ENCODE data around the gene INF2.

The INF2 gene

DNA sequence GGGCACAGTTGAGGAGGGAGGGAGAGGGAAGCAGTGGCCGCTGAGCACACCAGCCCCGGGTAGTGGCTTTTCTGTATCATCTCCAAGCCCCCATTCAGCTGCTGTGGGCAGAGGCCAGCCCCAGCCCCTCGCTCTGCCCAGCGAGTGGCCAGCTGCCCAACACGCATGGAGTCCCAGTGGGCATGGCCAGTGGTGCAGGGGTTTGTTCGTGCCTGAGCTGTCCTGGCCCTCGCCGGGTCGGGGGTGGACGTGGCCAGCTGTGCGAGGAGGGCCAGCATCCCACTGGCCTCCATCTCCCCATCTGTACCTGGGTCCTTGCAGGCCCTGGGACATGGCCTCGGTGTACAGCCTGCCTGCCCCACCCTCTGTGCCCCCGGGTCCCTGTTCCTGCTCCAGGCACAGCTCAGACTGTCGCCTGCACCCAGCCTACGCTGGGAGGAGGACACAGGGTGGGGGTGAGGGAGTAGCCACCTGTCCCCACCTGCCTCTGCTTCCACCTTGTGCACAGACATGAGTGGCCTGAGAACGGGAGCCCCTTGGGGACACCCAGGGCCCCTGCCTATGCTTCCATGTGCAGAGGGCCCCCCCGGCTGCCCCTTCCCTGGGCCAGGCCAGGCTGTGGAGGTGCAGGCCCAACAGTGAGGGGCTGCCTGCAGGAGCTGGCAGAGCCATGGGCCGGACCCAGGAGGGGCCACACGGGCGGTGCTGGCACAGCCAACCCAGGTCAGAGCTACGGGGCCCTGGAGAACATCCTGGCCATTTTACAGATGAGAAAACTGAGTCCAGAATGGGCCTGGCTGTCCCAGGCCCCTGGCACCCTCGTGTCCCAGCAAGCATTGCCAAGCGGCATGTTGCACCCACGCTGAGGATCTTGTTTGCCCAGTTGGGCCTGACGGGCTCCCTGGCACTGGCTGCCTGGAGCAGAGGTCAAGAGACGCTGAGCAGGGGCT lies 4.3 kb downstream of the INF2 start:
- no peaks in the 10 kb centered on the region for H3K27me3 Mint-ChIP-seq
- H3K4me1 Mint-ChIP-seq = peaks cover 27 to 69% of the 10 kb centered on the region in 2 donors
- DNase-seq = no peak
- H3K9me3 Mint-ChIP-seq = no peaks in the 10 kb centered on the region
- no peak overlapping the region for H3K4me3 Mint-ChIP-seq
- H3K27ac Mint-ChIP-seq = peak overlapping the region; percentile 80
- ATAC-seq (replicated peaks) = no peak
- peaks cover 8% of the 10 kb centered on the region in 2 donors for H3K36me3 Mint-ChIP-seq

- peaks cover 27 to 72% of the 10 kb centered on the region in 2 donors for H3K4me1 Mint-ChIP-seq
- no peaks in the 10 kb centered on the region for H3K27me3 Mint-ChIP-seq
- DNase-seq (no peak), ATAC-seq (replicated peaks) (no peak)
- no peaks in the 10 kb centered on the region for H3K9me3 Mint-ChIP-seq
- peaks cover 8 to 10% of the 10 kb centered on the region in 2 donors for H3K36me3 Mint-ChIP-seq
- peak overlapping the region in 1 of 2 donors; percentile 61 for H3K4me3 Mint-ChIP-seq
- H3K27ac Mint-ChIP-seq = peak overlapping the region; percentile 80
Measured at GRCh38 chr14:104694475-104694950, 5.1 kb downstream of the INF2 start.

- Mint-ChIP-seq H3K27me3 (no peaks in the 10 kb centered on the region), H3K36me3 (peaks cover 8 to 10% of the 10 kb centered on the region in 2 donors), H3K27ac (peak overlapping the region; percentile 80), H3K4me3 (peak overlapping the region in 1 of 2 donors; percentile 61), H3K9me3 (no peaks in the 10 kb centered on the region), H3K4me1 (peaks cover 27 to 72% of the 10 kb centered on the region in 2 donors)
- ATAC-seq (replicated peaks) (peak; percentile 82 to 84), DNase-seq (no peak)
Measured at GRCh38 chr14:104694991-104695659, 5.7 kb downstream of the INF2 start.

GRCh38 chr14:104695660-104696000 lies 6.2 kb downstream of the INF2 start:
- peak overlapping the region; percentile 80 for H3K27ac Mint-ChIP-seq
- ATAC-seq (replicated peaks) (no peak), DNase-seq (no peak)
- H3K4me3 Mint-ChIP-seq = peak overlapping the region in 1 of 2 donors; percentile 30
- no peaks in the 10 kb centered on the region for H3K9me3 Mint-ChIP-seq
- peaks cover 8 to 10% of the 10 kb centered on the region in 2 donors for H3K36me3 Mint-ChIP-seq
- no peaks in the 10 kb centered on the region for H3K27me3 Mint-ChIP-seq
- H3K4me1 Mint-ChIP-seq = peaks cover 27 to 69% of the 10 kb centered on the region in 2 donors

DNA sequence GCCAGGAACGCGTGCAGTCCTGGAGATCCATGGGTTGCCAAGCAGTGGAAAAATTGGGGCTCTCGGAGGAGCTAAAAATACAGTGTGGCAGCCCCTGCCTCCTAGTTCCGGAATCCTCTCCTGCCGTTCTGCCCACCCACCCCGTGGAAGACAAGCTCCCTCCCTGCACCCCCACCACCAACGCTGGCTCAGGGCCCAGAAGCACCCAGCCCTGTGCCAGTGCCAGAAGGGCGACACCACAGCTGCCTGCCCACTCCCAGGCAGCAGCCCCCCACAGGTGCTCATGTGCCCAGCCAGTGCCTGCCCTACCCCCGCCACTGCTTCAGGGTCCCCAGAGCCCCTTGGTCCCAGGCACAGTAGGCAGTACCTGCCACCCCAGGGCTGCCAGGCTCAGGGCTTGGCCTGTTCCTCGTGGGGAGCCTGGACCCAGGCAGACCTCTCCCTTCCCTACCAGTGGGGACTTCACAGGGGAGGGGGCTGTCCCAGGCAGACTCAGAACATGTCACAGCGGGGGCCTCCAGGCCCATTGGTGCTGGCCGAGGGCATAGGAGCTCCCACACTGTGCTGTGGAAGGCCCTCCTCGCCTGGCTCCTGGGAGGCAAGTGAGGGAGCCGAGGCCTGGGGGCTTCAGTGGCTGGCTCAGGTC lies 7.4 kb downstream of the INF2 start:
- Mint-ChIP-seq H3K4me3 (no peak overlapping the region), H3K36me3 (peaks cover 8 to 10% of the 10 kb centered on the region in 2 donors), H3K9me3 (no peaks in the 10 kb centered on the region), H3K4me1 (peaks cover 22 to 57% of the 10 kb centered on the region in 2 donors), H3K27me3 (no peaks in the 10 kb centered on the region), H3K27ac (no peak overlapping the region)
- ATAC-seq (replicated peaks) (no peak), DNase-seq (no peak)

GRCh38 chr14:104697317-104697703 lies 7.9 kb downstream of the INF2 start:
- no peak overlapping the region for H3K4me3 Mint-ChIP-seq
- no peak overlapping the region for H3K27ac Mint-ChIP-seq
- no peaks in the 10 kb centered on the region for H3K9me3 Mint-ChIP-seq
- ATAC-seq (replicated peaks) = no peak
- no peak for DNase-seq
- H3K27me3 Mint-ChIP-seq = no peaks in the 10 kb centered on the region
- H3K4me1 Mint-ChIP-seq = peaks cover 22 to 53% of the 10 kb centered on the region in 2 donors
- peaks cover 8 to 10% of the 10 kb centered on the region in 2 donors for H3K36me3 Mint-ChIP-seq

GRCh38 chr14:104697892-104698583 lies 8.6 kb downstream of the INF2 start:
- peak overlapping the region; percentile 47 for H3K27ac Mint-ChIP-seq

DNA sequence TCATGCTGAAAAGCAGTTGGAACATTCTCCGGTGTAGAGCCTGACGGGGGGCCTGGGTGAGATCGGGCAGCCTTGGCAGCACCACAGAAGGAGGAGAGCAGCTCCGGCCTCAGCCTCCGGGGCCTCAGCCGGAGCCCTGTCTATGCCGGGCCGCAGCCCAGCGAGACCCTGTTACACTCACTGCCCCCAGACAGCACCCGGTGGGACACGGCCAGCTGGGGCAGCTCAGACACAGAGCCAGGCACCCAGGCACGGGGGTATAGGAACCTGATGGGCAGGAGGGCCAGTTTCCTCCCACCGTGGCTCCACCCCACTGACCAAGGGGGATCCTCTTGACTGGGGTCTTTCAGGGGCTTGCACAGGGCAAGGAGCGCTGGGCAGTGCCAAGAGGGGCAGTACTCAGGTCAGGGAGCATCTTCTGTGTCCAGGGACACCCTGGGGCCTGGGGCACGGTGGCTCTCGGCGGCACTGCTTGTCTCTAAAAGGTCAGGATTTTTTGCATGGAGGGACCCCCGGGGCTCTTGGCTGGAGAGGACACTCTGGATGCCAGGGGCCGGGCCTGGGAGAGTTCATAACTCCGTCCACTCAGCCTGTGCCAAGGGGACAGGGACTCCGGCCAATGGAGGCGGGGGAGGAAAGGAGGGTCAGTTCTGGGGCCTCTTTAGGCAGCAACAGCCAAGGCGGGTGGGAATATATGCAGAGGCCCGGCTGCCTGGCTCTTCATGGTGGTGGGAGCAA lies 9.4 kb downstream of the INF2 start:
- Mint-ChIP-seq H3K4me1 (peaks cover 22 to 41% of the 10 kb centered on the region in 2 donors), H3K9me3 (no peaks in the 10 kb centered on the region), H3K4me3 (peak overlapping the region in 1 of 2 donors; percentile 14), H3K27me3 (no peaks in the 10 kb centered on the region), H3K36me3 (peaks cover 15% of the 10 kb centered on the region in 2 donors), H3K27ac (peak overlapping the region; percentile 56)
- DNase-seq = no peak
- no peak for ATAC-seq (replicated peaks)

More at GRCh38 chr14:104697892-104698583, 8.6 kb downstream of the INF2 start:
- Mint-ChIP-seq H3K4me3 (no peak overlapping the region), H3K4me1 (peaks cover 22 to 49% of the 10 kb centered on the region in 2 donors), H3K27me3 (no peaks in the 10 kb centered on the region), H3K36me3 (peaks cover 8 to 10% of the 10 kb centered on the region in 2 donors), H3K9me3 (no peaks in the 10 kb centered on the region)
- no peak for DNase-seq
- ATAC-seq (replicated peaks) = no peak

- Mint-ChIP-seq H3K27me3 (no peaks in the 10 kb centered on the region), H3K4me1 (peaks cover 19 to 36% of the 10 kb centered on the region in 2 donors), H3K27ac (no peak overlapping the region), H3K4me3 (no peak overlapping the region), H3K9me3 (no peaks in the 10 kb centered on the region), H3K36me3 (peaks cover 20% of the 10 kb centered on the region in 2 donors)
- DNase-seq (no peak), ATAC-seq (replicated peaks) (no peak)
Measured at GRCh38 chr14:104699426-104699748, 10.0 kb downstream of the INF2 start.

- Mint-ChIP-seq H3K27ac (no peak overlapping the region), H3K27me3 (no peaks in the 10 kb centered on the region), H3K4me1 (peaks cover 11 to 27% of the 10 kb centered on the region in 2 donors), H3K36me3 (peaks cover 20 to 21% of the 10 kb centered on the region in 2 donors), H3K4me3 (no peak overlapping the region), H3K9me3 (no peaks in the 10 kb centered on the region)
- ATAC-seq (replicated peaks) = no peak
- DNase-seq = no peak
Measured at GRCh38 chr14:104700225-104700651, 10.8 kb downstream of the INF2 start.

GRCh38 chr14:104700747-104701217 lies 11.4 kb downstream of the INF2 start:
- Mint-ChIP-seq H3K27ac (peak overlapping the region; percentile 20), H3K27me3 (no peaks in the 10 kb centered on the region), H3K9me3 (no peaks in the 10 kb centered on the region), H3K4me1 (peaks cover 6 to 22% of the 10 kb centered on the region in 2 donors), H3K4me3 (no peak overlapping the region), H3K36me3 (peaks cover 25% of the 10 kb centered on the region in 2 donors)
- no peak for DNase-seq
- ATAC-seq (replicated peaks) = no peak

DNA sequence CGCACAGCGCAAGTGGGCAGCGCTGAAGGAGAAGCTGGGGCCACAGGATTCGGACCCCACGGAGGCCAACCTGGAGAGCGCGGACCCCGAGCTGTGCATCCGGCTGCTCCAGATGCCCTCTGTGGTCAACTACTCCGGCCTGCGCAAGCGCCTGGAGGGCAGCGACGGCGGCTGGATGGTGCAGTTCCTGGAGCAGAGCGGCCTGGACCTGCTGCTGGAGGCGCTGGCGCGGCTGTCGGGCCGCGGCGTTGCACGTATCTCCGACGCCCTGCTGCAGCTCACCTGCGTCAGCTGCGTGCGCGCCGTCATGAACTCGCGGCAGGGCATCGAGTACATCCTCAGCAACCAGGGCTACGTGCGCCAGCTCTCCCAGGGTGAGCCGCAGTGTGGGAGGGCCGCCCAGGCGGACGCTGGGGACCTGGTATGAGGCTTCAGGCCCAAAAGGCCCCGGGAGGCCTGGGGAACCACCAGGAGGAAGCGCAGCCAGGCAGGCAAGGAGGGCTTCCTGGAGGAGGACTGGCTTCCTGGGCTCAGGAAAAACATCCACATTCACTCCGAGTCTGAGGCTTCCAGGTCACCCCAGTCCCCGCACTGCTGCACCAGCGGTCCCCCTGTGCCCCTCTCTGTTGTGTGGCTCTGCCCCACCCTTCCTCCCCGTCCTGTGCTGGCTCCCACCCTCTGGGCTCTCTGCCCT lies 12.1 kb downstream of the INF2 start:
- Mint-ChIP-seq H3K4me1 (peaks cover 3 to 14% of the 10 kb centered on the region in 2 donors), H3K4me3 (no peak overlapping the region), H3K36me3 (peaks cover 20% of the 10 kb centered on the region in 2 donors), H3K9me3 (no peaks in the 10 kb centered on the region), H3K27me3 (no peaks in the 10 kb centered on the region), H3K27ac (no peak overlapping the region)
- no peak for DNase-seq
- no peak for ATAC-seq (replicated peaks)

- Mint-ChIP-seq H3K27me3 (no peaks in the 10 kb centered on the region), H3K36me3 (peaks cover 18 to 20% of the 10 kb centered on the region in 2 donors), H3K9me3 (no peaks in the 10 kb centered on the region), H3K4me1 (peaks cover 3 to 13% of the 10 kb centered on the region in 2 donors), H3K27ac (no peak overlapping the region), H3K4me3 (no peak overlapping the region)
- ATAC-seq (replicated peaks) = no peak
- DNase-seq = no peak
Measured at GRCh38 chr14:104702106-104702505, 12.7 kb downstream of the INF2 start.

Data from stimulated activated naive B cell treated with anti-CD40 and anti-IgM and Interleukin-4, amounts not matched to agents 10 μg/mL and 1 μg/mL and 100 μg/mL, for 72 hours (primary cell).